Liver (tissue), 3 donors: ENCODE measurements around the gene AMPD3.

ENCODE experiments used
- GABPA ChIP-seq, 2 donors: IDR thresholded peaks in 1 of 2; conservative IDR thresholded peaks in 1 of 2; 2 replicates each; pipeline ENCODE4 v1.6.1; 2016; ENCODE audit warnings: antibody characterized with exemption in 2 of 2, mild to moderate bottlenecking in 1 of 2, moderate library complexity in 1 of 2
- RAD21 ChIP-seq, 2 donors: IDR thresholded peaks; 2 replicates each; pipeline ENCODE4 v1.6.1; 2016; ENCODE audit warnings: antibody characterized with exemption in 2 of 2, mild to moderate bottlenecking in 2 of 2
- RXRA ChIP-seq, 2 donors: IDR thresholded peaks; 2 replicates each; pipeline ENCODE4 v1.6.1; 2017 to 2018; ENCODE audit warnings: antibody characterized with exemption in 2 of 2, mild to moderate bottlenecking in 1 of 2
- TAF1 ChIP-seq: conservative IDR thresholded peaks from 2 replicates; pipeline ENCODE4 v1.6.1; 2016; ENCODE audit warnings: antibody characterized with exemption, mild to moderate bottlenecking
- YY1 ChIP-seq: IDR thresholded peaks from 2 replicates; pipeline ENCODE4 v1.6.1; 2016; ENCODE audit warnings: antibody characterized with exemption, mild to moderate bottlenecking
- TF ChIP-seq, protein P1 (sequence below): fragments of 150-350 bp; IDR thresholded peaks from 2 replicates; pipeline ENCODE4 v1.5.1; 2017; ENCODE audit warnings: improper control_type of control experiment, low read depth, low read length; ENCODE audit not compliant: missing input control
- TF ChIP-seq, protein P2 (sequence below): IDR thresholded peaks from 2 replicates; pipeline ENCODE4 v1.6.1; 2016; ENCODE audit warnings: antibody characterized with exemption
- TF ChIP-seq, protein P3 (sequence below): IDR thresholded peaks from 2 replicates; pipeline ENCODE4 v1.6.1; 2016; ENCODE audit warnings: antibody characterized with exemption
- TF ChIP-seq, protein P4 (sequence below): IDR thresholded peaks from 2 replicates; pipeline ENCODE4 v1.6.1; 2016; ENCODE audit warnings: antibody characterized with exemption, mild to moderate bottlenecking
- donor health status: healthy.
- donor health status: healthy.

DNA sequence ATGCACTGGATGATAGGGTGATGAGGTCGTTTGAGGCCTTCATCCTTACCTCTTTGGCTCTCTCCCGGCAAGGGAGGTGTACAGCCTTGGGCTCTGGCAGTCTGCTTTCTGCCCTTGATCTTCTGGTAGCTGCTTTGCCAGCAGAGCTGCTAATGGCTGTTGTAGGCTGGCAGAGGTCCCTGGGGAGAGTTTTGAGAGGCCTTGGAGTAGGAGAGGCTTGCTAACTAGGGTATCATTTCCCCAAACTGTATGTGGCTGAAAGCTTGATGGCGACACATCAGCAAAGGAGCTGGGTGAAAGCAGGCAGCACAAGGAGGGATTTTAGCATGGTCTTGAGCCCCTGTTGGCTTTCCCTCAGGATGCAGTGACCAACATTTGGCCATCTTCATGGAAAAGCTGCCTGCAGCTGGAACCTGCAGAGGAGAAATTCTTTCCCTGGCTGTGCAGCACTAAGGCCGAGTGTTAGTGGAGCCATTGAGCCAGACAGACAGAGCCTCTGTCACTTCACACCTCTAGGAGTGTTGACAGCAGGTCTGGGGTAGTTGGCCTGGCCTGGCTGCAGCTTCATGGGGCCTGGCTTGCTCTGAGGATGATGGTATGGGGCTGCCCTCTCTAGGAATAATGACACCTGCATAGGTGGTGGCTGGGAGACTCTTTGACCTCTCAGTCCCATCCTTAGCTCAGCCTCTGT lies 3.5 kb upstream of the AMPD3 start:
- TF ChIP-seq, protein P1, sequence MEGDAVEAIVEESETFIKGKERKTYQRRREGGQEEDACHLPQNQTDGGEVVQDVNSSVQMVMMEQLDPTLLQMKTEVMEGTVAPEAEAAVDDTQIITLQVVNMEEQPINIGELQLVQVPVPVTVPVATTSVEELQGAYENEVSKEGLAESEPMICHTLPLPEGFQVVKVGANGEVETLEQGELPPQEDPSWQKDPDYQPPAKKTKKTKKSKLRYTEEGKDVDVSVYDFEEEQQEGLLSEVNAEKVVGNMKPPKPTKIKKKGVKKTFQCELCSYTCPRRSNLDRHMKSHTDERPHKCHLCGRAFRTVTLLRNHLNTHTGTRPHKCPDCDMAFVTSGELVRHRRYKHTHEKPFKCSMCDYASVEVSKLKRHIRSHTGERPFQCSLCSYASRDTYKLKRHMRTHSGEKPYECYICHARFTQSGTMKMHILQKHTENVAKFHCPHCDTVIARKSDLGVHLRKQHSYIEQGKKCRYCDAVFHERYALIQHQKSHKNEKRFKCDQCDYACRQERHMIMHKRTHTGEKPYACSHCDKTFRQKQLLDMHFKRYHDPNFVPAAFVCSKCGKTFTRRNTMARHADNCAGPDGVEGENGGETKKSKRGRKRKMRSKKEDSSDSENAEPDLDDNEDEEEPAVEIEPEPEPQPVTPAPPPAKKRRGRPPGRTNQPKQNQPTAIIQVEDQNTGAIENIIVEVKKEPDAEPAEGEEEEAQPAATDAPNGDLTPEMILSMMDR, result no peak
- TF ChIP-seq, protein P2, sequence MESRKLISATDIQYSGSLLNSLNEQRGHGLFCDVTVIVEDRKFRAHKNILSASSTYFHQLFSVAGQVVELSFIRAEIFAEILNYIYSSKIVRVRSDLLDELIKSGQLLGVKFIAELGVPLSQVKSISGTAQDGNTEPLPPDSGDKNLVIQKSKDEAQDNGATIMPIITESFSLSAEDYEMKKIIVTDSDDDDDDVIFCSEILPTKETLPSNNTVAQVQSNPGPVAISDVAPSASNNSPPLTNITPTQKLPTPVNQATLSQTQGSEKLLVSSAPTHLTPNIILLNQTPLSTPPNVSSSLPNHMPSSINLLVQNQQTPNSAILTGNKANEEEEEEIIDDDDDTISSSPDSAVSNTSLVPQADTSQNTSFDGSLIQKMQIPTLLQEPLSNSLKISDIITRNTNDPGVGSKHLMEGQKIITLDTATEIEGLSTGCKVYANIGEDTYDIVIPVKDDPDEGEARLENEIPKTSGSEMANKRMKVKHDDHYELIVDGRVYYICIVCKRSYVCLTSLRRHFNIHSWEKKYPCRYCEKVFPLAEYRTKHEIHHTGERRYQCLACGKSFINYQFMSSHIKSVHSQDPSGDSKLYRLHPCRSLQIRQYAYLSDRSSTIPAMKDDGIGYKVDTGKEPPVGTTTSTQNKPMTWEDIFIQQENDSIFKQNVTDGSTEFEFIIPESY, result no peak
- no peak for TF ChIP-seq GABPA (IDR thresholded peaks at IDR 0.05 in 1 of 2, conservative IDR thresholded peaks at IDR 0.05 in 1 of 2)
- TF ChIP-seq RXRA (IDR thresholded peaks at IDR 0.05), result no peak
- TF ChIP-seq, protein P3, sequence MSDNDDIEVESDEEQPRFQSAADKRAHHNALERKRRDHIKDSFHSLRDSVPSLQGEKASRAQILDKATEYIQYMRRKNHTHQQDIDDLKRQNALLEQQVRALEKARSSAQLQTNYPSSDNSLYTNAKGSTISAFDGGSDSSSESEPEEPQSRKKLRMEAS, result no peak
- no peak for TF ChIP-seq RAD21 (IDR thresholded peaks at IDR 0.05)
- TF ChIP-seq YY1, result no peak
- TF ChIP-seq, protein P4, sequence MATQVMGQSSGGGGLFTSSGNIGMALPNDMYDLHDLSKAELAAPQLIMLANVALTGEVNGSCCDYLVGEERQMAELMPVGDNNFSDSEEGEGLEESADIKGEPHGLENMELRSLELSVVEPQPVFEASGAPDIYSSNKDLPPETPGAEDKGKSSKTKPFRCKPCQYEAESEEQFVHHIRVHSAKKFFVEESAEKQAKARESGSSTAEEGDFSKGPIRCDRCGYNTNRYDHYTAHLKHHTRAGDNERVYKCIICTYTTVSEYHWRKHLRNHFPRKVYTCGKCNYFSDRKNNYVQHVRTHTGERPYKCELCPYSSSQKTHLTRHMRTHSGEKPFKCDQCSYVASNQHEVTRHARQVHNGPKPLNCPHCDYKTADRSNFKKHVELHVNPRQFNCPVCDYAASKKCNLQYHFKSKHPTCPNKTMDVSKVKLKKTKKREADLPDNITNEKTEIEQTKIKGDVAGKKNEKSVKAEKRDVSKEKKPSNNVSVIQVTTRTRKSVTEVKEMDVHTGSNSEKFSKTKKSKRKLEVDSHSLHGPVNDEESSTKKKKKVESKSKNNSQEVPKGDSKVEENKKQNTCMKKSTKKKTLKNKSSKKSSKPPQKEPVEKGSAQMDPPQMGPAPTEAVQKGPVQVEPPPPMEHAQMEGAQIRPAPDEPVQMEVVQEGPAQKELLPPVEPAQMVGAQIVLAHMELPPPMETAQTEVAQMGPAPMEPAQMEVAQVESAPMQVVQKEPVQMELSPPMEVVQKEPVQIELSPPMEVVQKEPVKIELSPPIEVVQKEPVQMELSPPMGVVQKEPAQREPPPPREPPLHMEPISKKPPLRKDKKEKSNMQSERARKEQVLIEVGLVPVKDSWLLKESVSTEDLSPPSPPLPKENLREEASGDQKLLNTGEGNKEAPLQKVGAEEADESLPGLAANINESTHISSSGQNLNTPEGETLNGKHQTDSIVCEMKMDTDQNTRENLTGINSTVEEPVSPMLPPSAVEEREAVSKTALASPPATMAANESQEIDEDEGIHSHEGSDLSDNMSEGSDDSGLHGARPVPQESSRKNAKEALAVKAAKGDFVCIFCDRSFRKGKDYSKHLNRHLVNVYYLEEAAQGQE, result no peak
- TF ChIP-seq TAF1, result no peak
